ENCODE data around the gene FLOT1. TPM values are rescaled to one million over a fixed set of nuclear protein-coding genes. Genes with fewer than 3 reads are reported as not detected.

Gene FLOT1
- total and polyA plus RNA-seq, 9 of the 15 experiments (the other 6 are each of a cell fraction or from before 2014, with no cell fraction given) = 11.7 to 149 (median 118) TPM

DNA sequence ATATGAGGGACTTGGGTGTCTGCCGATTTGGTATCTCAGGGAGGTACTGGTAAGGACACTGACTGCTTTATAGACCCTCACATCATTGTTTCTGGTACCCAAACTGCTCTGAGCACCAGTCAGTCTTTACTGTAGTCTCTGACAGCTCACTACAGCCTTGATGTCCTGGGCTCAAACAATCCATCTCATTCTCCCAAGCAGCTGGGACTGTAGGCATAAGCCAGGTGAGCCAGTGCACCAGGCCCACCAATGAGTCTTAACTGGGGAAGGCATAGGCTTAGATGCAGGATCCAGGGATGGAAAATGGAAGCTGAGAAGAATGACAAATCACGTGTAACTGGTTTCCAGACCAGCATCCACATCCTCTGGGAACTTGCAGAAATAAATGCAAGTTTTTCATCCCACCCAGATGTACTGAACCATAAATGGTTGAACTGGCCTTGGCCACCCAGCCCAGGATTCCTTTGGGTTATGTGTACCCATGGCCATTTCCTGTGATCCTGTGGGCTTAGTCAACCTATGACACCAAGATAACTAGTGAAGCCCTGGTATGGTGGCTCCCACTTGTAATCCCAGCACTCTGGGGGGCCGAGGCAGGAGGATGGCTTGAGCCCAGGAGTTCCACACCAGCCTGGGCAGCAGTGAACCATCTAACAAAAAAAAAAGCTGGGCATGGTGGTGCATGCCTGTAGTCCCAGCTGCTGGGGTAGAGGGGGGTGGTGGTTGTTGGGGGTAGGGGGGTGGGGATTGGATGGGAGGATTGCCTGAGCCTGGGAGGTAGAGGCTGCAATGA is 16.6 kb downstream of the FLOT1 start (continued):
- TF ChIP-seq, protein P1, sequence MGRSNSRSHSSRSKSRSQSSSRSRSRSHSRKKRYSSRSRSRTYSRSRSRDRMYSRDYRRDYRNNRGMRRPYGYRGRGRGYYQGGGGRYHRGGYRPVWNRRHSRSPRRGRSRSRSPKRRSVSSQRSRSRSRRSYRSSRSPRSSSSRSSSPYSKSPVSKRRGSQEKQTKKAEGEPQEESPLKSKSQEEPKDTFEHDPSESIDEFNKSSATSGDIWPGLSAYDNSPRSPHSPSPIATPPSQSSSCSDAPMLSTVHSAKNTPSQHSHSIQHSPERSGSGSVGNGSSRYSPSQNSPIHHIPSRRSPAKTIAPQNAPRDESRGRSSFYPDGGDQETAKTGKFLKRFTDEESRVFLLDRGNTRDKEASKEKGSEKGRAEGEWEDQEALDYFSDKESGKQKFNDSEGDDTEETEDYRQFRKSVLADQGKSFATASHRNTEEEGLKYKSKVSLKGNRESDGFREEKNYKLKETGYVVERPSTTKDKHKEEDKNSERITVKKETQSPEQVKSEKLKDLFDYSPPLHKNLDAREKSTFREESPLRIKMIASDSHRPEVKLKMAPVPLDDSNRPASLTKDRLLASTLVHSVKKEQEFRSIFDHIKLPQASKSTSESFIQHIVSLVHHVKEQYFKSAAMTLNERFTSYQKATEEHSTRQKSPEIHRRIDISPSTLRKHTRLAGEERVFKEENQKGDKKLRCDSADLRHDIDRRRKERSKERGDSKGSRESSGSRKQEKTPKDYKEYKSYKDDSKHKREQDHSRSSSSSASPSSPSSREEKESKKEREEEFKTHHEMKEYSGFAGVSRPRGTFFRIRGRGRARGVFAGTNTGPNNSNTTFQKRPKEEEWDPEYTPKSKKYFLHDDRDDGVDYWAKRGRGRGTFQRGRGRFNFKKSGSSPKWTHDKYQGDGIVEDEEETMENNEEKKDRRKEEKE (IDR thresholded peaks at IDR 0.05; ENCODE audit: borderline replicate concordance in 1 of 2, control insufficient read depth in 1 of 2, low read depth in 2 of 2, low read length in 1 of 2) = peak in 1 of 2 experiments; percentile 66; a peak in 1 of 4 replicates
- TF ChIP-seq CTCFL (IDR thresholded peaks at IDR 0.05; ENCODE audit: borderline replicate concordance, insufficient read depth, low read depth, low read length, poor library complexity, severe bottlenecking) = no peak
- TF ChIP-seq HNRNPUL1 (IDR thresholded peaks at IDR 0.05; ENCODE audit: low read length) = peak; percentile 93
- peak; percentile 86 for TF ChIP-seq ZNF586 (CRISPR knock-in tag; conservative IDR thresholded peaks at IDR 0.05)
- TF ChIP-seq MLX (CRISPR knock-in tag; conservative IDR thresholded peaks at IDR 0.05) = 0 out of 4 replicates have a peak, but pooled peaks of 1 of the 2 experiments have one; percentile 62
- peak; percentile 86; the same call in 1 of the 2 replicates for TF ChIP-seq ZNF695 (CRISPR knock-in tag; IDR thresholded peaks at IDR 0.05)
- TF ChIP-seq PTBP1 (IDR thresholded peaks at IDR 0.05; ENCODE audit: low read depth, low read length) = 0 out of 2 replicates have a peak, but pooled peaks have one; percentile 32
- peak; percentile 48; the same call in 1 of the 2 replicates for TF ChIP-seq CBX1 (IDR thresholded peaks at IDR 0.05; ENCODE audit: low read depth)
- 0 out of 2 replicates have a peak, but pooled peaks have one; percentile 35 for TF ChIP-seq DNMT1 (IDR thresholded peaks at IDR 0.05)
- TF ChIP-seq ZNF830 (CRISPR knock-in tag; IDR thresholded peaks at IDR 0.05) = peak; percentile 76; the same call in 1 of the 2 replicates
- TF ChIP-seq NCOA2 (IDR thresholded peaks at IDR 0.05; ENCODE audit: partially characterized antibody in 2 of 2) = no peak
- TF ChIP-seq VEZF1 (CRISPR knock-in tag; IDR thresholded peaks at IDR 0.05) = peak; percentile 31; the same call in 1 of the 2 replicates
- peak in 1 of 2 experiments; percentile 46; a peak in 1 of 4 replicates for TF ChIP-seq MAZ (CRISPR knock-in tag; conservative IDR thresholded peaks at IDR 0.05 in 1 of 2, IDR thresholded peaks at IDR 0.05 in 1 of 2)
- peak; percentile 95 for TF ChIP-seq POLR2B (IDR thresholded peaks at IDR 0.05; ENCODE audit: low read depth, partially characterized antibody)
- TF ChIP-seq HMBOX1 (IDR thresholded peaks at IDR 0.05) = peak; percentile 77; the same call in 1 of the 2 replicates
- TF ChIP-seq ZFPM2 (CRISPR knock-in tag; IDR thresholded peaks at IDR 0.05) = peak; percentile 59; the same call in 1 of the 2 replicates
- TF ChIP-seq GATAD2A (IDR thresholded peaks at IDR 0.05) = no peak
